Measurements from ENCODE around the gene COG7.
A peak's percentile ranks its signal among the peaks of the same experiment; 100 is the strongest.
"Not testable (repeated sequence)": the region's sequence is repeated elsewhere in the genome, so short reads cannot be mapped to it uniquely, and the experiment has no call there.

The COG7 gene

GRCh38 chr16:23452572-23453337 is at the start of gene COG7:
Gene COG7, minus strand, starts transcription at chr16:23453189. Its CDS starts 195 bp downstream, at chr16:23452994.
- DNase-seq (ENCODE audit: low read depth), result peak; percentile 73

GRCh38 chr16:23502466-23502865 is 49.5 kb upstream of the COG7 start:
- DNase-seq (ENCODE audit: low read depth), result no peak

GRCh38 chr16:23501291-23501690 is 48.3 kb upstream of the COG7 start:
- no peak for DNase-seq (ENCODE audit: low read depth)

- DNase-seq (ENCODE audit: low read depth), result no peak
Observed at GRCh38 chr16:23500862-23501225, 47.9 kb upstream of the COG7 start.

- DNase-seq (ENCODE audit: low read depth), result no peak
Observed at GRCh38 chr16:23500212-23500861, 47.3 kb upstream of the COG7 start.

- DNase-seq (ENCODE audit: low read depth), result no peak
Observed at GRCh38 chr16:23499801-23500200, 46.8 kb upstream of the COG7 start.

- no peak for DNase-seq (ENCODE audit: low read depth)
Observed at GRCh38 chr16:23498863-23499262, 45.9 kb upstream of the COG7 start.

GRCh38 chr16:23497543-23497868 is 44.5 kb upstream of the COG7 start:
- DNase-seq (ENCODE audit: low read depth), result no peak

- DNase-seq (ENCODE audit: low read depth), result no peak
Observed at GRCh38 chr16:23496821-23497542, 44.0 kb upstream of the COG7 start.

- DNase-seq (ENCODE audit: low read depth), result no peak
Observed at GRCh38 chr16:23495671-23496070, 42.7 kb upstream of the COG7 start.

GRCh38 chr16:23494188-23494587 is 41.2 kb upstream of the COG7 start:
- DNase-seq (ENCODE audit: low read depth), result no peak

GRCh38 chr16:23491490-23492391 is 38.8 kb upstream of the COG7 start:
- DNase-seq (ENCODE audit: low read depth), result no peak

GRCh38 chr16:23486480-23486879 is 33.5 kb upstream of the COG7 start:
- DNase-seq (ENCODE audit: low read depth), result no peak

- no peak for DNase-seq (ENCODE audit: low read depth)
Observed at GRCh38 chr16:23485841-23486240, 32.9 kb upstream of the COG7 start.

GRCh38 chr16:23485257-23485614 is 32.2 kb upstream of the COG7 start:
- DNase-seq (ENCODE audit: low read depth), result no peak

- no peak for DNase-seq (ENCODE audit: low read depth)
Observed at GRCh38 chr16:23484510-23485256, 31.7 kb upstream of the COG7 start.

GRCh38 chr16:23483492-23483891 is 30.5 kb upstream of the COG7 start:
- not testable (repeated sequence) for DNase-seq (ENCODE audit: low read depth)

- DNase-seq (ENCODE audit: low read depth), result peak; percentile 17
Observed at GRCh38 chr16:23482778-23483177, 29.8 kb upstream of the COG7 start.

GRCh38 chr16:23480257-23480656 is 27.3 kb upstream of the COG7 start:
- no peak for DNase-seq (ENCODE audit: low read depth)

GRCh38 chr16:23479138-23479537 is 26.1 kb upstream of the COG7 start:
- DNase-seq (ENCODE audit: low read depth), result no peak

- no peak for DNase-seq (ENCODE audit: low read depth)
Observed at GRCh38 chr16:23478566-23478965, 25.6 kb upstream of the COG7 start.

GRCh38 chr16:23476289-23476688 is 23.3 kb upstream of the COG7 start:
- DNase-seq (ENCODE audit: low read depth), result no peak
